B cell (primary cell): ENCODE measurements around the gene TMEM156.

Experiments
- CTCF ChIP-seq: fragments of 200-600 bp; IDR thresholded peaks from one replicate; pipeline ENCODE4 v1.8.0; 2022; ENCODE audit warnings: antibody characterized with exemption, mild to moderate bottlenecking
- EZH2 ChIP-seq: IDR thresholded peaks from 2 replicates; pipeline ENCODE4 v1.6.1; 2012; ENCODE audit warnings: borderline replicate concordance, low read depth, mild to moderate bottlenecking, moderate library complexity, low read length; ENCODE audit not compliant: insufficient read depth, poor library complexity, severe bottlenecking

GRCh38 chr4:39054497-39054896 lies 22.3 kb upstream of the TMEM156 start:
- TF ChIP-seq CTCF (no peak), EZH2 (no peak)
